A673 (cell line): Measurements from ENCODE around the gene MRPL14.

Experiments used
- EZH2 ChIP-seq: fragments of 200-600 bp; sonication (generic); IDR thresholded peaks from 2 replicates; pipeline ENCODE4 v1.6.1; 2017; ENCODE audit warnings: borderline replicate concordance, low read depth, mild to moderate bottlenecking, mixed read lengths, antibody characterized with exemption, low read length; ENCODE audit not compliant: poor library complexity, severe bottlenecking
- TF ChIP-seq, protein P1 (sequence below): fragments of 300-800, 200-600 bp; sonication (generic); conservative IDR thresholded peaks from 2 replicates; pipeline ENCODE4 v1.5.1; 2017; ENCODE audit warnings: low read depth, mild to moderate bottlenecking, antibody characterized with exemption, low read length, moderate library complexity, mixed read lengths

DNA sequence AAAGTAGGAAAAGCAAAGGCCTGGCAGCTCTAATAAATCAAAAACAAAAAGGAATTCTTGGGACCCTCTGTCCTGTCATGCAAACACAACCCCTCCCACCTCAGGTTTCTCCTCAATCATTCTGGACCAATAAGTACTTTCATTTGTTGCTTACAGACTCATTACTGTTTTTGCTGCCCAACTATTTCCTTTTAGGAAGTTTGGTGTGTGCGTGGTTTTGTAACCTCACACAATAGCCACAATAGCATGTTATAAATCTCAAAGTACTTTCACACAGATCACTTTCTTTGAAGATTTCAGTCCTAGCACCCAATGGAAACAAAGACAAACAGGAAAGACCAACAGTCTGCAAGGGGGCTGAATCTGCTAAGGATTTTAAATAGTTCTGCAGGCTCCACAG, 4.5 kb downstream of the MRPL14 start:
- TF ChIP-seq, protein P1, sequence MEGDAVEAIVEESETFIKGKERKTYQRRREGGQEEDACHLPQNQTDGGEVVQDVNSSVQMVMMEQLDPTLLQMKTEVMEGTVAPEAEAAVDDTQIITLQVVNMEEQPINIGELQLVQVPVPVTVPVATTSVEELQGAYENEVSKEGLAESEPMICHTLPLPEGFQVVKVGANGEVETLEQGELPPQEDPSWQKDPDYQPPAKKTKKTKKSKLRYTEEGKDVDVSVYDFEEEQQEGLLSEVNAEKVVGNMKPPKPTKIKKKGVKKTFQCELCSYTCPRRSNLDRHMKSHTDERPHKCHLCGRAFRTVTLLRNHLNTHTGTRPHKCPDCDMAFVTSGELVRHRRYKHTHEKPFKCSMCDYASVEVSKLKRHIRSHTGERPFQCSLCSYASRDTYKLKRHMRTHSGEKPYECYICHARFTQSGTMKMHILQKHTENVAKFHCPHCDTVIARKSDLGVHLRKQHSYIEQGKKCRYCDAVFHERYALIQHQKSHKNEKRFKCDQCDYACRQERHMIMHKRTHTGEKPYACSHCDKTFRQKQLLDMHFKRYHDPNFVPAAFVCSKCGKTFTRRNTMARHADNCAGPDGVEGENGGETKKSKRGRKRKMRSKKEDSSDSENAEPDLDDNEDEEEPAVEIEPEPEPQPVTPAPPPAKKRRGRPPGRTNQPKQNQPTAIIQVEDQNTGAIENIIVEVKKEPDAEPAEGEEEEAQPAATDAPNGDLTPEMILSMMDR, result no peak
- no peak for TF ChIP-seq EZH2
